GM19328 (cell line): ENCODE data around the gene AOPEP.

ENCODE experiments used
- ATAC-seq: cut with Tn5 transposase; IDR thresholded peaks from one replicate; pipeline ENCODE4 v1.9.1; 2021; ENCODE audit warnings: mild to moderate bottlenecking, moderate library complexity; ENCODE audit not compliant: unreplicated experiment

The AOPEP gene

GRCh38 chr9:94891183-94891582 is 164.7 kb downstream of the AOPEP start:
- no peak for ATAC-seq

DNA sequence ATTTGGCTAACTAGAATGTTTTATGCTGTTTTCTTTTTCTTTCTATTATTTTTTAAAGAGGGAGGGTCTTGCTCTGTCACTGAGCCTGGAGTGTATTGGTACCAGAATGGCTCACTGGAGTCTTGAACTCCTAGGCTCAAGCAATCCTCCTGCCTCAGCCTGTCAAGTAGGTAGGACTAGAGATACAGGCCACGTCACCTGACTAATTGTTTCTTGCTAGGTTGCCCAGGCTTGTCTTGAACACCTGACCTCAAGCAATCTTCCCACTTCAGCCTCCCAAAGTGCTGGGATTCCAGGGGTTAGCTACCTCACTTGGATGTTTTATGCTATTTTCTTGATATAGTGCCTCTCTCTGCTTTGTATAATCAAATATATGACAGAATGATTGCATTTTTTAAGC is 166.2 kb downstream of the AOPEP start:
- ATAC-seq: no peak

GRCh38 chr9:94894094-94894699 is 167.7 kb downstream of the AOPEP start:
- no peak for ATAC-seq

GRCh38 chr9:94895668-94896067 is 169.2 kb downstream of the AOPEP start:
- ATAC-seq: no peak

- ATAC-seq: no peak
Measured at GRCh38 chr9:94896512-94896911, 170.0 kb downstream of the AOPEP start.

DNA sequence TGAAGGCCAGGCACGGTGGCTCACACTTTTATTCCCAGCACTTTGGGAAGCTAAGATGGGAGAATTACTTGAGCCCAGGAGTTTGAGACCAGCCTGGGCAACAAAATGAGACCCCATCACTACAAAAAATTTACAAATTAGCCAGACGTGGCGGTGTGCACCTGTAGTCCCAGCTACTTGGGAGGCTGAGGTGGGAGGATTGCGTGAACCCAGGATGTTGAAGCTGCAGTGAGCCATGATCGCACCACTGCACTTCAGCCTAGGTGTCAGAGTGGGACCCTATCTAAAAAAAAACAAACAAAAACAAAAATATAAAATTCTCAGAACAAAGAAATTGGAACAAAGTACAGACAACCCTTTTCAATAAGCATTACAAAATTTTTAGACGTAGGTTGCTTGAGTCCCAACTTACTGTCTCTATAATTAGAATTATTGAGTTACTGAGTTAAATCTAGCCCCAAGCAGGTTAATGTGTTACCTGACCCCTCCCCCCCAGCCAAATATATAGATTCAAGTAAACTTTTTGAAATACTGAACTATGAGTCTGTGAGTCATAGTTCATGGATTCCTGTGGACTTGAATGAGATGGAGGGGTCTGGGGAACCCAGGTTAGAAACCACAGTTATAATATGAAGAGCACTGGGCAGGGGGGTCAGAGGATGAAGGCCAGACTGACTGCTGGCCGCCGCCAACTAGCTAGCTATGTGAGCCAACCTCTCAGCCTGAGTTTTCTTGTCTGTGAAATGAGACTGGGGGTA is 173.1 kb downstream of the AOPEP start:
- ATAC-seq: no peak

DNA sequence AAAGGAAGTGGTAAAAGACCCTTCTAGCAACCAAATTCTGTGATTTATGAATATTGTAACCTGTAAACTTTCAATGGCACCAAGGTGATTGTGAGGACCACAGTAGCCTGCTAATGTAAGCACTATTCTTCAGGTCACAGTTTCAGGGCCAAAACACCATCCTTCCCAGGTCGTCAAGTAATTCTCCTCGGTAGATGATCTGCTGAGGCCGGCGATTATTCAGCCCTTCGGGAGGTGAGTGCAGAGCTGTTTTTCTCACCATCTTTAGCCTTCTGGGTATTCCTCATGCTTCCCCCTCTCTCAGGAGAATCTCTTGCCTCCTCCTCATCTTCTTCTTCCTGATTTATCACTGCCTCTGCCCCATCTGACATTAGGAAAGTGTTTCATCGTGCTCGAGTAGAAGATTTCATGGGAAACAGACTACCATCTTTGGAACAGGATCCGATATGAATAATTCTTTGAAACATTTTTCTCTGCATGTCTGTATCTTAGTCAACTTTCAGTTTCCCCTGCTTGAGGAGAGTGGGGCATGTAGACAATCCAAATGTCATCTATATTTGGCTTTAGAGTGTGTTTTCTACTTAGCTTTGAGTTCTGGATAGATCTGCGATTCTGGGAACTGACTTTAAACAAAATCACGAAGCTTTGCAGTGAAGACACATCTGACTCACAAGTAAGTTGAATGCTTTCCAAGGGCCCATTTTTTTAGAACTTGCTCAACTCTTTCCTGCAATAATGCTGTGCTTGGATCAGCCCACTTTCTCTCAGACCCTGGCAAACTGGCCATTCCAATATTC is 173.9 kb downstream of the AOPEP start:
- no peak for ATAC-seq

DNA sequence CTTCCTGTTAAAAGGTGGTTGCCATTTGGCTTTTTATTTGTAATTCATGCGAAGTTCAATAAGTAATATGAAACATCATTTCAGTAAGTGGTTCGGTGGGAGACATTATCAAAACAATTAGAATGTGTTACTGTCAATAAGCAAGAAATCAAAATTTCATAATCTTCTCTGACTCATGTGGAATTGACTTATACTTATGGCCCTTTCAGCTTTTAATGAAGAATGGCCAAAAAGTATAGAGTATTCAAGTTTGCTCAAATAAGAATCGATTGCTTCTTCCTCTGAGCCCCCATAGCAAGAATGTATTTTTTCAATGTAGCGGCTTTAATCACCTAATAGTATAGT is 174.5 kb downstream of the AOPEP start:
- ATAC-seq: no peak

GRCh38 chr9:94903961-94904421 is 177.5 kb downstream of the AOPEP start:
- no peak for ATAC-seq

DNA sequence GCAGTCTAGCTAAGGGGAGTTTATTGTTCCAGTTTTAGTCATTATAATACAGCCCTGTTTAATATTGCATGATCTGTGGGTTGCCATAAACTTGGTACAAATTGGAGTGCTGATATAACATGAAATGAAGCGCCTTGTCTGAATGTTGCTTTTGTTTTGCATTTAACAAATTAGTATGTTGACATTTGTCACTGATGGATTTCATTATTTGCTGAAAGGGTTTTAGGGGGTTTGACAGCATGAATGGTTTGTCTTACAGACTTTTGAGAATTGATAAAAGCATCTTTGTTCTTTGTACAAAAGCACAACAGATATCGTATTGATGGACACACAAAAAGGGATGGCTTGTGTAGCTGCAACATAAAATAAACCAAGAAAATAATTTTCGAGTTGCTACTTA is 178.3 kb downstream of the AOPEP start:
- ATAC-seq: no peak

DNA sequence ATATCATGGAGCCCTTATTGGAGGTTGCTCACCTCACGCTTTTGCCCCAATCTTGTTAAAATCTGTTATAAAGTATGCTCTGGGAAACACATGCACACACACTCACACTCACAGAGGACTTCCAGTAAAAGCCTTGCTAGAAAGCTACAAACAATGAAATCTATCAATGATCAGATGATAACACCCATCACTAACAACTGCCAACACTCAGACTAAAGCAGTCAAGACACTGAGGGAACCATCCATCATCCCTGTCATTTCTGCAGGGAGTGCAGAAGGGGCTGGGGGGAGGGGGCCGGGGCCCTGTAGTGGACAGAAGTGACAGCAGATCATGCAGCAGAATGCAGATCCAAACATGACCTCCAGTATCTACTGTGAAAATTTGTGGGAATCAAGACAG is 179.1 kb downstream of the AOPEP start:
- ATAC-seq: no peak

DNA sequence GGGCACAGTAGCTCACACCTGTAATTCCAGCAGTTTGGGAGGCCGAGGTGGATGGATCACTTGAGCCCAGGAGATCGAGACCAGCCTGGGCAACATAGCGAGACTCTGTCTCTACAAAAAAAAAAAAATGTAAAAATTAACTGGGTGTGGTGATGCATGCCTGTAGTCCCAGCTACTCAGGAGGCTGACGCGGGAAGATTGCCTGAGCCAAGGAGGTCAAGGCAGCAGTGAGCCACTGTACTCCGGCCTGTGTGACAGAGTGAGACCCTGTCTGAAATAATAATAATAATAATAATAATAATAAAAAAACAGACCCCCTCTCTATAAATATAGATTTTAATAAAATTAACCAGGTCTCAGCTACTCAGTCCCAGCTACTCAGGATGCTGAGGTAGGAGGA is 179.7 kb downstream of the AOPEP start:
- no peak for ATAC-seq

DNA sequence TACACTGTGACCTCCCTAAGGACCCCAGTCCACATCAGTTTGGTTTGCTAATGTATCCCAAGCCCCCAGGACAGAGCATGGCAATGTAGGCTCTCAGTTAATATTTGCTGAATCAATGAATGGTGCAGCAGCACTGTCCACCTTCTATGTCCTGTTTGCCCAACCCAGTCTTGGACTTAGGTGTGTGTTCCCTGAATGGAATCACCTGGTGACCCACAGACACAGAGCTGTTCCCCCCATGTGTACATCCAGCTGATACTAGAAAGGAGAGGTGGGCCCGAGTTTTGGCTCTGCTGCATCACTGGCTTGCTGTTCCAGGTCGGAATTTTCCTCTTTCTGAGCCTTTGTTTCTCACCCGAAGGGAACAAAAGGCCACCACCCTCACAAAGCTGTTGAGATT is 180.2 kb downstream of the AOPEP start:
- no peak for ATAC-seq

GRCh38 chr9:94907264-94907936 is 180.9 kb downstream of the AOPEP start:
- ATAC-seq: no peak

DNA sequence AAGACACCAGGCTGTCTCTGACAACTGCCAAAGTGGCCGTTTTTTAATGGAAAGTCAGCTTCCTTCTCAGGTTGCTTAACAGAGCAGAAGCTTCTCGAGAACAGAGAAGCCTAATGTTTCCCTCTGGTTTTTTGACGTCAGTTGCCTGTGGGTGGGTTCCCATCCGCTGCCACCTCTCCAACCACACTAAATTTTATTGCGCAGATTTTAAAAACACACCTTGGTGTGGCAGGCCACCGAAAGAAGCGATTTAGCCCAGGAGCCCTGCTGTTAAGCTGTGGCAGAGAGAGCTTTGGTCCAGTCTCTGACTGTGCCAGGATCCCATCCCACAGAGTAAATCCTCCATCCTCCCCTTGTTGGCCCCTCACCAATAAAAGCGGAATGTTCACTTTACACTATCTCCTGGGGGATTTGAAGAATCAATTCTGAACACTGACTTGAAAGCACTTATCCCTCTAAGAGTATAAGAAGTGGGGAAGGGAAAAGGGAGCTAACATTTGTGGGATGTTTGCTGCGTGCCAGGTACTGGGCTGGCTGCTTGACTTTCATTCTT is 181.6 kb downstream of the AOPEP start:
- no peak for ATAC-seq

DNA sequence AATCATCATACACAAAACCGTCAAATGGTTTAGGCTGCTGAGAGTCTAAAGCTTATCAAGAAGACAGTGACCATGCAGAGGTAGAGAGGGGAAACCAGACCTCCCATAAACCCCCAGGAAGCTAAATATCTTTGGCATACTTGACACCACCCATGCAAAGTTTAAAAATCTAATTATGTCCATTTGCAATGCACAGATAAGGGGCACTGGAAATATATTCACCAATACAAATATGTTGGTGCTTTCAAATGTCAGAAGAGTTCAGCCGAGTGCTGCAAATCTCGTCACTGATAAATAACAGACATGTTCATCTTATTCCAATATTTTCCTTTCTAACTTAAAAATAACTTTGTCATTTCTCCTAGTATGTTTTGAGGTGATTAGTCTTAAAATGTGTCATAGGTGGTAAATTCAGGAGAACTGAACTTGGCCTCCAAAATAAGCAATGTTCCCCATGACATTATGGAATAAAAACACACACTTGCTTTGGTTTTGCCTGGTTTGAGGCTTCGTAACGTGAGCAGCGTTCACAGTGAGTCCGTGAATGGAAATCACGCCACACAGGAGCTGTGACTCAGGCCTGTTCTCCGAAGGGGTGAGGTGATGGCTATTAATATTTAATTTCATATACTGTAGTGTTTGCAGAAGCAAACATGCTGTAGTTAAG is 182.2 kb downstream of the AOPEP start:
- no peak for ATAC-seq

DNA sequence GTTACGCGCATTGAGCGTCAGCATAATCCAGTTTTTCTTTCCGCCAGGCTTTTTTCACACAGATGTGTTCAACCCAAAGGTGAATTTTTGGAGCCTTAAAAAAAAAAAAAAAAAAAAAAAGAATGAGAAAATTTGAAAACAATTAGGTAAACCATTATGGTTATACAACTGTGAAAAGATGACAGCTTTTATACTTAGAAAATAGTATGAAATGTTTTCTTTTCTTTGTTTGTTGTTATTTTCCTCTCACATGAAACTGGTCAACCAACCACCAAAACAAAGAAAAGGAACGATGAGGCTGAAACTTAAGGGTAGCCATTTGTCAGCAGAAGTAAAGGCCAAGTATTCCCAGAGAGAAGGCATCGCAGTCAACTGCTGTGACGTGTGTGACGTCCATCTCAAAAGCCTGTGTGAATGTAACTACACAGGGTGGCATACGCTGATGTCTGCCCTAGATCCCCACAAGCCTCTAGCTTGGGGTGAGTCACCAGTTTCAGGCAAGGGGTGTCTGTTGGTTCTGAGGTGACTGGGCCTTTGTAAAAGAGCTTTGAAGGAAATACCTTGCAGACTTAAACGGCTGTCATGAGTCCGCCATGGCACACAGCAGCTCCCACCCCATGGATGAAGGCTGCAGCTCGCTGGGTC is 182.9 kb downstream of the AOPEP start:
- ATAC-seq: no peak

DNA sequence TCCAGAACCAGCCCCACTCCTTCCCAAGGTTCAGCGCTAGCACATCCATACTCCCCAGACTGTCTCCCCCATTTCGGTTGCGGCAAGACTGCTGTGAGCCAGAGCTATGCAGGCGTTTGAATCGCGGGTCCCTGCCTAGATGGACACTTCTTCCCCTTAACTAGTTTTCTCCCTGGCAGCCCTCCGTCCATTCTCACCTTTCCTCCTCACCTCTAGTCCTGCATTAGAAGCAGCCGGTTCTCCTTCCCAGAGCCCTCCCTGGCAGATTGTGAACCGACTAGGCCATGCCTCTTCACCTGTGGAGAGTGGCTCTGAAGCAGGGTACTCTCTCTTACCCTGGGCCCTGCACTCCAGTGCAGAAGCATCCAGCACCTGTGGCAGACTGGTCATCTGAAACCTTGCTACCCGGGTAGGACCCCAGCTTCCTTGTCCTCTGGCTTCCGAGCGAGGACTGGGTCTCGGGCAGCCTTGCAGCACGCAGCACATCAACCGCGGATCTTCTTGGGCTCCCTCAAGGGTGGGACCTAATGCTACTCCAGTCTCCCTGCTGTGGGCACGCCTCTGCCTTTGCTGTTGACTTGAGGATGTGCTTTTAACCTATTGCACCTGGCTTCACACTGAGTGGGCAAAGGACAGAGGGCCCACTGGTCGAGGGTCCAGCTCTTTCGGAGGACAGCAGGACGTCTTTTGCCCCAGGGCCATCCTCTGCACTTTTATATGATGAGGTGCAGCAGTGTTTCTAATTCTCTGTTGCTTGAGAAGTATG is 183.6 kb downstream of the AOPEP start:
- ATAC-seq: no peak

- no peak for ATAC-seq
Measured at GRCh38 chr9:94911211-94911610, 184.7 kb downstream of the AOPEP start.
